ENCODE measurements around the gene C4BPA. TPM values are rescaled to one million over a fixed set of nuclear protein-coding genes. Genes with fewer than 3 reads are reported as not detected.

Gene C4BPA
- total and polyA plus RNA-seq, 9 of the 15 experiments (the other 6 are each of a cell fraction or from before 2014, with no cell fraction given): 0.04 to 0.22 (median 0.11) TPM; not detected in 3

DNA sequence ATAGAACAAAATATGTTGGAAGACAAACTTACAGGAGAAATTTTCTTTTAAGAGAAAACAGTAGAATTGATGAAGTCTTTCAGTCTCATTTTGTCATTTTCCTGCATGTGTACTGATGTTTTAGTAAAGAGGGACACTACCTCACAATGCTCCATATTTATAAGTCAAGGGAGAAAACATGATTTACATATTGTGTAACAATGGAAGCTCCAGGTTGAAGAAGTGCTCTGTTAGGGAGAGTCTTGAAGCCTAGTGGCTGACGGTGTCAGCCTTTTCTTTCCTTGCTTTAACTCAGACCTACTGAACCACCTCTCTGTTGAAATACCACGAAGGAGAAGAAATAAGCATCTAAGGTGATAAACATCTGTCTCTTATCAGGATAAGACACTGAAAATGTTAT, 75.0 kb downstream of the C4BPA start:
- ATAC-seq (no peak), DNase-seq (ENCODE audit: extremely low read depth in 1 of 4, low spot score in 3 of 4) (no peak), FAIRE-seq (no peak)
- H4K20me1 ChIP-seq (replicated peaks; ENCODE audit: control insufficient read depth, insufficient read depth, low read length): no peaks in the 10 kb centered on the region
- ChIA-PET CTCF (ENCODE audit: low intra/inter-chr PET ratio) (no interaction called here), POLR2A (interaction anchor here (0.7 kb wide), 1 partner anchor 9 kb away, joined by 3 read pairs; no protein-coding TSS in a partner anchor)
- H2AFZ ChIP-seq (ENCODE audit: low read depth, low read length): 0 out of 2 replicates have a peak overlapping the region, but pooled peaks have one; percentile 8
- no peak overlapping the region for H3K4me2 ChIP-seq (ENCODE audit: insufficient read depth, low read length)
- H3K27ac ChIP-seq (ENCODE audit: extremely low read depth, low read depth, low read length): no peak overlapping the region
- no peak overlapping the region for H3K4me3 ChIP-seq
- 8% methylated on average over 2 of the region's 2 CpGs for WGBS (ENCODE audit: insufficient coverage, low coverage, missing lambda C conversion rate)
- peak; percentile 45 for TF ChIP-seq CEBPB (tag; IDR thresholded peaks at IDR 0.05)
- TF ChIP-seq FOXM1 (IDR thresholded peaks at IDR 0.05; ENCODE audit: low read depth): no peak
- TF ChIP-seq FOXM1 (CRISPR knock-in tag; IDR thresholded peaks at IDR 0.05; ENCODE audit: low read depth): no peak
- no peaks in the 10 kb centered on the region for H3K36me3 ChIP-seq (ENCODE audit: control insufficient read depth, insufficient read depth, low read length)
- BruUV-seq (replicated peaks): no TSS peak
- H3K9me1 ChIP-seq (ENCODE audit: control insufficient read depth, insufficient read depth, low read length): no peaks in the 10 kb centered on the region
- H3K9ac ChIP-seq (ENCODE audit: insufficient read depth in 1 of 2, low read depth in 2 of 2, low read length in 2 of 2): no peak overlapping the region
- no peaks in the 10 kb centered on the region for H3K79me2 ChIP-seq (ENCODE audit: control insufficient read depth, insufficient read depth, low read length)
- no peaks in the 10 kb centered on the region for H3K27me3 ChIP-seq (ENCODE audit: control insufficient read depth in 2 of 2, insufficient read depth in 2 of 2, low read length in 2 of 2)
- in situ Hi-C loops (cut with MboI): no loop called here
- H3K4me1 ChIP-seq (replicated peaks in 1 of 2; ENCODE audit: control insufficient read depth in 2 of 2, insufficient read depth in 2 of 2, low read length in 2 of 2): no peaks in the 10 kb centered on the region
- intact Hi-C loops (cut with micrococcal nuclease): no loop called here
- H3K9me3 ChIP-seq (replicated peaks; ENCODE audit: control insufficient read depth, insufficient read depth, low read depth, low read length): no peaks in the 10 kb centered on the region

- Histone ChIP-seq H3K9me1 (ENCODE audit: control insufficient read depth, insufficient read depth, low read length) (no peaks in the 10 kb centered on the region), H3K79me2 (ENCODE audit: control insufficient read depth, insufficient read depth, low read length) (no peaks in the 10 kb centered on the region), H3K4me1 (replicated peaks in 1 of 2; ENCODE audit: control insufficient read depth in 2 of 2, insufficient read depth in 2 of 2, low read length in 2 of 2) (no peaks in the 10 kb centered on the region), H3K27ac (ENCODE audit: extremely low read depth, low read depth, low read length) (no peak overlapping the region), H2AFZ (ENCODE audit: low read depth, low read length) (no peak overlapping the region), H3K4me3 (no peak overlapping the region), H3K9ac (ENCODE audit: insufficient read depth in 1 of 2, low read depth in 2 of 2, low read length in 2 of 2) (no peak overlapping the region), H3K9me3 (replicated peaks; ENCODE audit: control insufficient read depth, insufficient read depth, low read depth, low read length) (no peaks in the 10 kb centered on the region), H3K27me3 (ENCODE audit: control insufficient read depth in 2 of 2, insufficient read depth in 2 of 2, low read length in 2 of 2) (no peaks in the 10 kb centered on the region), H4K20me1 (replicated peaks; ENCODE audit: control insufficient read depth, insufficient read depth, low read length) (no peaks in the 10 kb centered on the region), H3K36me3 (ENCODE audit: control insufficient read depth, insufficient read depth, low read length) (no peaks in the 10 kb centered on the region), H3K4me2 (ENCODE audit: insufficient read depth, low read length) (no peak overlapping the region)
- ChIA-PET CTCF (ENCODE audit: low intra/inter-chr PET ratio) (interaction anchor here (0.6 to 2.4 kb wide), 4 partner anchors 217 to 316 kb away, joined by 3 to 16 read pairs (median 4); no protein-coding TSS in a partner anchor), POLR2A (interaction anchor here (1.1 to 1.2 kb wide), 2 partner anchors 9 to 14 kb away, joined by 5 read pairs; no protein-coding TSS in a partner anchor)
- BruUV-seq (replicated peaks): no TSS peak
- in situ Hi-C loops (cut with MboI): no loop called here
- intact Hi-C loops (cut with micrococcal nuclease): loop anchor here (1.0 to 5.0 kb wide), 3 partner anchors 139 to 315 kb away; partner anchors contain the start of genes CD55 and CR1
- DNase-seq (ENCODE audit: extremely low read depth in 1 of 4, low spot score in 3 of 4): peak in 1 of 4 experiments; percentile 28
- peak; percentile 65 for FAIRE-seq
- peak; percentile 41; the same call in 1 of the 3 replicates for ATAC-seq
- TF ChIP-seq, protein P1, sequence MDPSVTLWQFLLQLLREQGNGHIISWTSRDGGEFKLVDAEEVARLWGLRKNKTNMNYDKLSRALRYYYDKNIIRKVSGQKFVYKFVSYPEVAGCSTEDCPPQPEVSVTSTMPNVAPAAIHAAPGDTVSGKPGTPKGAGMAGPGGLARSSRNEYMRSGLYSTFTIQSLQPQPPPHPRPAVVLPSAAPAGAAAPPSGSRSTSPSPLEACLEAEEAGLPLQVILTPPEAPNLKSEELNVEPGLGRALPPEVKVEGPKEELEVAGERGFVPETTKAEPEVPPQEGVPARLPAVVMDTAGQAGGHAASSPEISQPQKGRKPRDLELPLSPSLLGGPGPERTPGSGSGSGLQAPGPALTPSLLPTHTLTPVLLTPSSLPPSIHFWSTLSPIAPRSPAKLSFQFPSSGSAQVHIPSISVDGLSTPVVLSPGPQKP (CRISPR knock-in tag; IDR thresholded peaks at IDR 0.05): no peak
- TF ChIP-seq CEBPG (CRISPR knock-in tag; IDR thresholded peaks at IDR 0.05) (no peak), CEBPG (tag; conservative IDR thresholded peaks at IDR 0.05 in 1 of 2, IDR thresholded peaks at IDR 0.05 in 1 of 2) (peak in 1 of 2 experiments; percentile 60; a peak in 1 of 4 replicates), ZNF696 (CRISPR knock-in tag; conservative IDR thresholded peaks at IDR 0.05) (no peak), ZNF311 (CRISPR knock-in tag; IDR thresholded peaks at IDR 0.05) (no peak), RAD21 (CRISPR knock-in tag; conservative IDR thresholded peaks at IDR 0.05 in 1 of 2, IDR thresholded peaks at IDR 0.05 in 1 of 2) (peak; percentile 87 to 93), FOXK2 (conservative IDR thresholded peaks at IDR 0.05 in 1 of 2, IDR thresholded peaks at IDR 0.05 in 1 of 2; ENCODE audit: low read depth in 2 of 2) (0 out of 4 replicates have a peak, but pooled peaks of 1 of the 2 experiments have one; percentile 37)
- TF ChIP-seq, protein P2, sequence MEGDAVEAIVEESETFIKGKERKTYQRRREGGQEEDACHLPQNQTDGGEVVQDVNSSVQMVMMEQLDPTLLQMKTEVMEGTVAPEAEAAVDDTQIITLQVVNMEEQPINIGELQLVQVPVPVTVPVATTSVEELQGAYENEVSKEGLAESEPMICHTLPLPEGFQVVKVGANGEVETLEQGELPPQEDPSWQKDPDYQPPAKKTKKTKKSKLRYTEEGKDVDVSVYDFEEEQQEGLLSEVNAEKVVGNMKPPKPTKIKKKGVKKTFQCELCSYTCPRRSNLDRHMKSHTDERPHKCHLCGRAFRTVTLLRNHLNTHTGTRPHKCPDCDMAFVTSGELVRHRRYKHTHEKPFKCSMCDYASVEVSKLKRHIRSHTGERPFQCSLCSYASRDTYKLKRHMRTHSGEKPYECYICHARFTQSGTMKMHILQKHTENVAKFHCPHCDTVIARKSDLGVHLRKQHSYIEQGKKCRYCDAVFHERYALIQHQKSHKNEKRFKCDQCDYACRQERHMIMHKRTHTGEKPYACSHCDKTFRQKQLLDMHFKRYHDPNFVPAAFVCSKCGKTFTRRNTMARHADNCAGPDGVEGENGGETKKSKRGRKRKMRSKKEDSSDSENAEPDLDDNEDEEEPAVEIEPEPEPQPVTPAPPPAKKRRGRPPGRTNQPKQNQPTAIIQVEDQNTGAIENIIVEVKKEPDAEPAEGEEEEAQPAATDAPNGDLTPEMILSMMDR (IDR thresholded peaks at IDR 0.05 in 2 of 3, conservative IDR thresholded peaks at IDR 0.05 in 1 of 3; ENCODE audit: insufficient read depth in 2 of 3, low read depth in 1 of 3, low read length in 3 of 3): peak in 2 of 3 experiments; percentile 29 to 66; a peak in 3 of 6 replicates
Measured at GRCh38 chr1:207181847-207182246, 77.8 kb downstream of the C4BPA start.

Data from K562 (cell line).